NCI-H2171 (cell line): ENCODE measurements around the gene VDAC1.
A peak's percentile ranks its signal among the peaks of the same experiment; 100 is the strongest.

Source experiments
- DNase-seq: peaks from one replicate; lab custom pipeline; 2025; lab: John Stamatoyannopoulos, UW

VDAC1 gene

GRCh38 chr5:134024811-134025210 lies 20.0 kb upstream of the VDAC1 start:
- DNase-seq, result no peak

GRCh38 chr5:134022333-134022732 lies 17.6 kb upstream of the VDAC1 start:
- peak; percentile 26 for DNase-seq

- no peak for DNase-seq
Observed at GRCh38 chr5:134020188-134020587, 15.4 kb upstream of the VDAC1 start.

DNA sequence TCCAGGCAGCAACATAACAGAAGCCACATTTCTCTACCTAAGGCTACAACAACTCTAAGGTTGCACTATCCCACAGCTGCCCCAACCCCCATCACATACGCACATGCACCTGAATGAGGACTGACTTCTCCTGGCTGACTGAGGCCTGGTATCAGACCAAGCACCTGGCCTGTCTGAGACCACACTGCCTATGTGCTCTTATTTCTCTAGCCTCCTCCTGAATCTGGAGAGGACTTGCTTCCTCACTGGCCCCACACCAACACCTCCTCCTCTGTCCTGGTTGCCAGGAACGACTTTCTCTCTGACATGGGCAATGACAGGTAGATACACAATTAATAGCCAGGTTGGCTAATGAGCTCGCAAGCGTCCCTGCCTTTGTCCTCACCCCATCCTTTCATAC lies 14.9 kb upstream of the VDAC1 start:
- DNase-seq, result no peak

GRCh38 chr5:134018986-134019316 lies 14.2 kb upstream of the VDAC1 start:
- no peak for DNase-seq

DNA sequence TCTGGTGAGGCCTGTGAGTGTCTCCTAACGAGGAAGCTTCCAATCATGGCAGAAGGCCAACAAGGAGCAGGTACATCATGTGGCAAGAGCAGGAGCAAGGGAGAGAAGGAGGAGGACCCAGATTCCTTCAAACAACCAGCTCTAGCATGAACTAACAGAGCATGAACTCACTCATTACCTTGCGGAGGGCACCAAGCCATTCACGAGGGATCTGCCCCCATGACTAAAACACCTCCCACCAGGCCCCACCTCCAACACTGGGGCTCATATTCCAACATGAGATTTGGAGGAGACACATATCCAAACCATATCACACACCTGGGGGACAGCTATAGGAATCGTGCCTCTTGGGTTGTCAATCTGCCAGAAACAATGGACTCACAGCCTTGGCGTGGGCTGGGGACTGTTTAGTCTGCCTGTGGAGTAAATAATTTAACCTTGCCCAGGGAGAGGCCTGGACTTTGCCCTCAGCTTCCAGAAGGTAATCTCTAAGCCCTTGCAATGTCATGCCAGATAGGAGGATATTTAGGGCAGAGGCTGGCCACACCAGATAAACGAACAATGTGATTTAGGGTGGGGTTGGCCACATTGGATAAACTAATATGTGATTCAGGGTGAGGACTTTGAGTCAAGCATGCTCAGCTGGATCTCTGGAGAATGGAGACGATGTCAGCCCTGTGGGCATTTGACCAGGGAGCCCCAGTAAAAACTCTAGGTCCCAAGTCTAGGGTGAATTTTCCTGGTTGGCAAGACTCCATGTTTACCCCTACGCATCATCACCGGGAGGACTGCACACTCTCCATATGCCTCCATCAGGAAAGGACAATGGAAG lies 13.6 kb upstream of the VDAC1 start:
- DNase-seq, result no peak

DNA sequence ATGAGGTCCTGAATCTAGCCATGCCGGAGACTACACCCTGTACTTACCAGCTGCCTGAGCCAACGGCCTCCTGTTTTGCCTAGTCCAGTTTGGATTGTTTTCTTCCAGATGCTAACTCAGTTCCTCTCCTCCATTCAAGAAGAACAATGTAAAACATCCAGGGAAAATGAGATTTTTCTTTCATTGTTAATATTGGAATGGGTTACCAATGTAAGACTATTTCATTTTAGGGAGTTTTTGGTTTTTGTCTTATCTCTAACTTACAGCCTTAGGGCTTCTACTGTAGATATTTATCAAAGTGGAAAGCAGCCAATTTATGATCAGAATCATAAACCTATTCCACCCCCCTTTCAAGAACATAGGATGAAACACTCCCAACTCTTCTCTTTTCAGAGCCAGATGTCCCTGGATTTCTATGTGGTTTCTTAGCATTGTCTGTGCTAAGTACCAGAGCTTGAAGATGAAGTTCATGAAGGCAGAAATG lies 3.5 kb upstream of the VDAC1 start:
- DNase-seq, result no peak

- no peak for DNase-seq
Observed at GRCh38 chr5:134007581-134008265, 2.9 kb upstream of the VDAC1 start.

GRCh38 chr5:134006115-134006514 lies 1.3 kb upstream of the VDAC1 start:
- no peak for DNase-seq

- DNase-seq, result no peak
Observed at GRCh38 chr5:134005417-134006061, 764 bp upstream of the VDAC1 start.

DNA sequence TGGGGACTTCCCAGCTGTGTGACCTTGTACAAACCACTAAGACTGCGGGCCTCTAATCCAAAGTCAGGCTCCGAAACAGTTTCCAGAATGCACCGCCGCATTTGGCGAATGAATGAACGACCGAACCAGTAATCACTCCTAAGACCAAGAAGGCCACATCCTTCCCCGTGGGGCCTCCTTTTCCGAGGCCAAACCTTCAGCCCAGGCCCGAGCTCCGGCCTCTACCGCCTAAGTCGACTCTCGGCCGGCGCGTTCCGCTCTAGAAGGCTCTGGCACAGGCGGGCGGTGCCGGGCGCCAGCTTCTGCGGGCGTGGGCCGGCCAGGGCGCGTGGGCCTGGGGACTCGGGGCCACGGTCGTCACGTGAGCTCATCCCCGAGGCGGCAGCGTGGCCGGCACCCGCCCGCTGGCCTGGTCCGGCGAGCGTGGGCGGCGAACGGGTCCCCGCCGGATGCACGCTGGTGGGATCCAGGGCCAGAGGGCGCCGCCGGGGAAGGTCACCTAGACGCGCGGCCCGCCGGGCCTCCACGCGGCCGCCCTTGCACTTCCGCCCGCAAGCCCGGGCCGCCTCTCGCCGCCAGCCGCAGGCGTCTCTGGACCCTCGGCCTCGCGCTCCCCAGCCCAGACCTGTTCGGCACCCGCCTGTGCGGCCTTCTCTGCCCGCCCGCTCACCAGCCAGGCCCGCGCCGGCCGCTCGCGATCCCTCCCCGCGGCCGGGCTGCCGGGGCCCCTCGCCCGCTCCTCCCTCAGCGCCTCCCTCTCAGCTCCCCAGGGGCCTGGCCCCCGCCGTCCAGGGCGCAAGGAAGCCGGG lies 754 bp downstream of the VDAC1 start:
- no peak for DNase-seq

- DNase-seq, result no peak
Observed at GRCh38 chr5:134003064-134003816, 1.5 kb downstream of the VDAC1 start.

DNA sequence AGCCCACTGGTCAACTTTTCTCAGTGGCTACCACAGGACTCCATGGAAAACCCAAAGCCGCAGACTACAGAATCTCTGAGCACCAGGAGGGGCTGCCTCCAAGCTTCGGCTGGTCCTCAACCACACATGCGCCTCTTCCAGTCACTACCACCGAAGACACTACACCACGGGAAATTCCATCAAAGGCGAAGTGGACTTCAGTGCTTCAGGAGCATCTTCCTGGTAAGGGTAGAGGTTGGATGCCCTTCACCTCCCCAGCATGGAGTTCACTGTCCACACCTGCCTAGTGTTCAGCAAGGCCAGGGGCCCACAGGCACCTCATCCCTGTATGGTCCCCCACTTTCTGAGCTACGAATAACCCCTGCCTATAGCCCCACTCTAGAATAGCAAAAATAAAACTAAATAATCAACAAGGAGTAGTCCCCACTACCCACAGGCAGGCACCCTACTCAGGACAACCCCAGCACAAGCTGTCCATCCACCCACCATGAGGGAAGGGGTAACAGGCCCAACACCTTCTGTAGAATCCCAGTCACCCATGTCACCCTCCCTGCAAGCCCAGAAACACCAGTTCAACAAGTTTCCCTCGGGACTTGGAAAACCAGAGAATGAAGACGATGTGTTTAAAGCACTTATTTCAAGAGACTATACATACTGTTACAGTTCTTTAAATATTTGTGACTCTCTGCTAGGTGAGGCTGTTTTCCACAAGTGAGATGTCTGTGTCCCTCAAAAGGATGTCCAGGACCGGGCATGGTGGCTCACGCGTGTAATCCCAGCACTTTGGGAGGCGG lies 2.6 kb downstream of the VDAC1 start:
- DNase-seq, result no peak

DNA sequence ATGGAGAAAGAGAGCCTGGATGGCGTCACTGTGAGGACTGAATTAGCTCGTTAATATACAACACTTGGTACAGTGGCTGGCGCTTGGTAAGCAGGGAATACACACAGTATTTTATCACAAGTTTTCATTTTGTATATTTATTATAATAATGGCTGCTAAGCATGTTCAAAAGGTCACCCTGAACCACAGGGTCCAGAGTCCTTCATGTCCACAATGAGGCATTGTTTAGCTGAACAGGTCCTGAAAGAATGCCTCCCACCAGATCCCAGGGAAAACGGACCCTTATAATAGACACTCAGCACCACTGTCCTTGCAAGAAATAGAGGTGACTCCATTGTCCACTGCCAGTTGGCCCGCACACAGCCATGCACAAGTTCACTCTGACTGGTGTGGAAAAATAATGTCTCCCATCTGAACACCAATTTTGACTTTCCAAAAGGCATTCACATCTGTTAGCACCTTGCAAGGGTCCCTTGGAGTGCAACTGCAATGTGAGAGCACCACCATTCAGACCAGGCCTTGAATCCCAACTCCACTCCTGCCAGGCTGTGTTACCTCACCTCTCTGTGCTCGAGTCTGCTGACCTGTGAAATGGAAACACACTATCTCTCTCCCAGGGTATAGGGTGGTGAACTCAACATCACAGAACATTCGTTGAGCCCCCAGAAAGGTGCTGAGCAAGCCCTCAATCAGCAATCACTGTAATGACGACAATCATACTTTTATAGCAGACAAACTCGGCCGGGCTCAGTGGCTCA lies 3.9 kb downstream of the VDAC1 start:
- DNase-seq, result no peak

- no peak for DNase-seq
Observed at GRCh38 chr5:134000091-134000511, 4.7 kb downstream of the VDAC1 start.

GRCh38 chr5:133998807-133999206 lies 6.0 kb downstream of the VDAC1 start:
- no peak for DNase-seq

GRCh38 chr5:133998042-133998441 lies 6.7 kb downstream of the VDAC1 start:
- no peak for DNase-seq

DNA sequence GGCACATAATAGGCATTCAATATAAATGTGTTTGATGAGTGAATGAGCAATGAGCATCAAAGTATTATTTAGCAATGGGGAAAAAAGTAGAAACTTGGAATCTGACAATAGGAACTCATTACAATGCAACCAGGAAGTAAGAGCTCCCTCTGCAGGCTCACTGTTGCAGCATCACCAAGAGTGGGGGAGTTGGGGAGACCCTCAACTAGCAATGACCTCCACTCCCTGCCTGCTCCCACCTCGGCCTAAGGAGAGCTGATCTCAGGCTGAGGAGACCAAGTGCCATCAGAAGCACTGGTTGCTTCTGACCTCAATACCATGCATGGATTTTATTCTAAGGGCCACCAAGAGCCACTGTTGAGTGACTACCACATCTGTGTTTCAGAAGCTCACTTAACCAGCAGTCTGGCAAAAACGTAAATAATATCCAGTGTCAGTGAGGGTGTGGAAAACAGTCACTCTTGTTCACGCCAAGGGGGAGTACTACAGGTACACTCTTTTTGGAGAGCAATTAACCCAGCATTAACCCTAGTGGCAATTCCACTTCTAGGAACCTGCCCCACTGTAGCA lies 8.0 kb downstream of the VDAC1 start:
- no peak for DNase-seq

DNA sequence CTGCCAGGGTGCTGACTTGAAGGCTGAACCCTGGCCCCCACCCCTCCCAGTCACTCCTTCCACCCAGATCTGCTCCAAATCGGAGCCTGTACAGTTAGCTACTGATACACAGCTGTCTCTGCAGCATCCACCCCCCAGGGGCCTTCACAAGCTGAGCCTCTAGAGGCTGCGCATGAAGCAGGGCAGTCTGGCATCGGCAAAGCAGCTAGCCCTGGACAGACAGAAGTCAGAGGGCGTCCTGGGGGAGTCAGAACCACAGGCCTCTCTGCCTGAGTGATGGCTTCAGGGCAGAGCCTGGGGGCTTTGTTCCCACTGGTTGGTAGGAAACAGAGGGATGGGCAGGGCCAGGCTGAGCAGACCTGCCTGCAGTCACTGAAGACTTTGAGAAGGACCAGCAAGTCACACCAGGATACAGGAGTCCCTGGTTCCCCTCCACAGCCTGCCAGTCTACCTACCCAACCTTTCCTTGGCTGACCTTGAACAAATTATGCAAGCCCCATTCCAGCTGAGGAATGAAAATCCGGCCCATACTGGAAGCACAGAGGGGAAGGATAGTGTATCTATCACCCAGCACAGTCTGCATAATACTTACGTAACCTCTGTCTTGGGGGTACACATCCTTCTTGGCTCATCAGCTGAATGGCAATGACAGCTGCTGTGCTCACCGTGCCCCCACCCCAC lies 8.8 kb downstream of the VDAC1 start:
- DNase-seq, result no peak
